GM18498 (cell line): Measurements from ENCODE around the gene ACER1.
"Not testable (repeated sequence)": the region's sequence is repeated elsewhere in the genome, so short reads cannot be mapped to it uniquely, and the experiment has no call there.

Source experiments
- ATAC-seq: cut with Tn5 transposase; IDR thresholded peaks from one replicate; pipeline ENCODE4 v1.9.1; 2021; ENCODE audit warnings: mild to moderate bottlenecking, moderate library complexity; ENCODE audit not compliant: unreplicated experiment

The ACER1 gene

DNA sequence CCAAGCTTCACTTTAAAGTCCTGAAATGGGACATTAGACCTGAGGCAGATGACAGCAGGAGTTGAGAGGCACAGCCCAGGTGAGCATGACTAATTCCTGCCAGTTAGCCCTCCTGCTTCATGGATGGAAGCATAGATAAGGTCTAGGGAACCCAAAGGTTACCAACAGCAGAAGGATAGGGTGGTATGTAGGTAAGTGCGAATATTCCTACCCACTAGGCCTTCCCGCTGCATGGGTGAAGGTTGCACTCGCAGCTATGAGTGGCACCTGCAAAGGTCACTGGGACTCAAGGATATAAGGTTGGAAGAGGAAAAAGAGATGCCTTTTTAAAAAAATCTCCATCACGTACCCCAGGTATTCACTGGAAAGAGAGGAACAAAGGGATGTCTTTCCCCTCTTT, 41.4 kb downstream of the ACER1 start:
- ATAC-seq, result no peak

DNA sequence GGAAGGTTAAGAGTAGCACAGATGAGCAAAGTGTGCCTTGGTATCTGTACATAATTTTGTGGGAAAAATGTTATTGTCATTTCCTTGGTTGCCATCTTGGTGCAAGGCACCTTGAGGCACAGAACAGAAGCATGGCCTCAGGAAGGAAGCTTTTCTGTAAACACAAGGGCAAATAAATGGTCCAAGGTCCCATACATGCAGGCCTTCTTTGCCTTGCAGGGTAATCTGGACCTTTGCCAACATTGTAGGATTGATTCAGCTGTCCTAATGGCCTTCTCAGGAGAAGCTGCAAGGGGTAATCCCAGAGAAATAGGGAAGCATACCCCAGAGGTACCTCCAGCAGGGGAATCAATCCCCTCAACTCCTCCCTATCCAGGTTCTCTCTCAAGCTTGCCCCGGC, 44.7 kb downstream of the ACER1 start:
- ATAC-seq, result no peak

DNA sequence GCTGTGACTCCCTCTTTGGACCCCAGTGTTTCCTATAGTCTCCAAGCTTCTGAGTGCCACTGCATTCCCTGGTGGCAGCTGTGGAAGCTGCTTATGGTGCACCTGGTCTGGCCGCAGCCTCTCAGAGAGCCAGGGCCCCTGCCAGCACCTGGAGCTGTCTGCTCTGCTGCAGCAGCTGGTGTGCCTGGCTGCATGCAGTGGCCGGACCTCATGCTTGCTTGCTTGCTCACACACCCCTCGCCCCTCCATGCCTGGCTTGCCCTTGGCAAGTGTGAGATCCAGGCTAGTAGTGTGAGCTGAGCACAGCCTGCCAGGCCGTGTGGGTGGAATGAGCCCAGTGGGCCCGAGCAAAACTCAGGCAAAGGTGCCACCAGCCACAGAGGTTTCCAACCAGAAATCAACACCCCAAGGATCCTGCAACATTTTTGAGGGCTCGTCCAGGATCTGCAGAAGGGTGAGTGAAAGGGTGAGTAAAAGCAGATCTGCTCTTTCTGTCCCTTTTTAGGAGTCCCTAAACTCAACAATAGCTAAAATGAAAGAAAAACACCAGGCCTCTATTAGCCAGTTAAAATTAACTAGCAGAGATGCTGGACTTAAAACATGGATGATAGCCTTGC, 46.0 kb downstream of the ACER1 start:
- no peak for ATAC-seq

DNA sequence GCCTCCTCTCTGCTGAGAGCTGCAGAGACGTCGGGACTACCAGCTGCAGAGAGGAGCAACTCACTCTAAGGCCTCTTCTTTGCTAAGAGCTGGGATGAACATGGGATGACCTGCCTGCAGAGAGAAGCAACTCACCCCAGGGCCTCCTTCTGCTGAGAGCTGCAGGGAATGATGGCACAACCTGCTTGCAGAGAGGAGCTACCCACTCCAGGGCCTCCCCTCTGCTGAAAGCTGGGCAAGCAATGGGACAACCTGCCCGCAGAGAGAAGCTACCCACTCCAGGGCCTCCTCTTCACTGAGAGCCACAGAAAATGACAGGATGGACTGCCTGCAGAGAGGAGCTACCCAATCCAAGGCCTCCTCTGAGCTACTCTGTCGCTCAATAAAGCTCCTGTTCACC, 46.7 kb downstream of the ACER1 start:
- no peak for ATAC-seq

DNA sequence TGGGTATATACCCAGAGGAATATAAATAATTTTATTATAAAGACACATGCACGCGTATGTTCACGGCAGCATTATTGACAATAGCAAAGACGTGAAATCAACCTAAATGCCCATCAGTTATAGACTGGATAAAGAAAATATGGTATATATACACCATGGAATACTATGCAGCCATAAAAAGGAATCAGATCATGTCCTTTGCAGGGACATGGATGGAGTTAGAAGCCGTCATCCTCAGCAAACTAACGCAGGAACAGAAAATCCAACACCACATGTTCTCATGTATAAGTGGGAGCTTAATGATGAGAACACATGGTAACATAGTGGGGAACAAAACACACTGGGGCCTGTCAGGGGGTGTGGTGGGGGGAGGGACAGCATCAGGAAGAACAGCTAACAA, 51.0 kb downstream of the ACER1 start:
- not testable (repeated sequence) for ATAC-seq

DNA sequence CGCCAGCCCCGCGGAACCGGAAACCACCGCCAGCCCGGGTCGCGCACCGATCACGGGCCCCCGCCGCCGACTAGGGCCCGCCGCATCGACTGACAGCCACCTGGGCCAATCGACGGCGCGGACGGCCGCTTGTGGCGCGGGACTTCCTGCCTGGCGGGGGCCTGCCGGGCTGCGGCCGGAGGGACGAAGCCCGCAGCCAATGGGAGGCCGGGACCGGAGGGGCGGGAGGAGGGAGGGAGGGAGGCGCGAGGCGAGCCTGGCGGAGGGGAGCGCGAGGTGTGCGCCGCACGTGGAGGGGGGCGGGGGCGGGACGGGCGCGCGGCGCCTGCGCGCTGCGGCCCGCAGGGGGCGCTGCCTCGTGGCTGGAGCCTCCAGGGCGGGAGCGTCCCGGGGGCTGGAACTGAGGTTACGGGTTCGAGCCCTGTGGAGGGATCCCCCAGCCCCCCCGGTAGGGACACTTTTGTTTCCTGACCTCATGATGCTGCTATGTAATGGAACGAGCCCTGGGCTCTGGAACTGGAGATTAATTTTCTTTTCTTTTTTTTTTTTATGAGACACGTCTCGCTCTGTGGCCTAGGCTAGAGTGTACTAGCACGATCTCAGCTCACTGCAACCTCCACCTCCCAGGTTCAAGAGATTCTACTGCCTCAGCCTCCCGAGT, 53.4 kb downstream of the ACER1 start, which contains the start of gene MLLT1:
Gene MLLT1 (minus strand): TSS at position 45 of the 661 bp plus-strand sequence. CDS start 191 bp downstream, outside the sequence.
- peak; percentile 98 for ATAC-seq

DNA sequence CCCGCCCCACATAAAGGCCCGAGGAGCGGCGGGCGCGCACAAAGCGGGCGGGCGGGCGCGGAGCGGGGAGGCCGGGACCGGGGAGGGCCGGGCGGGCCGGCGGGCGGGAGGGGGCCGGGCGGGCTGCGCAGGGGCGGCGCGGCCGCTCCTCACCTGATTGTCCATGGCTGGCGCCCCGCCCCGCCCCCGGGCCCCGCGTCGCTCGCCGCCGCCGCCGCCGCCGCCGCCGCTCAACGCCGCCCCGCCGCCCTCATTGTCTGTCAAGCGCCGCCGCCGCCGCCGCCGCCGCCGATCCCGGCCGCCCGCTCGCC, 53.8 kb downstream of the ACER1 start:
- peak; percentile 37 for ATAC-seq

DNA sequence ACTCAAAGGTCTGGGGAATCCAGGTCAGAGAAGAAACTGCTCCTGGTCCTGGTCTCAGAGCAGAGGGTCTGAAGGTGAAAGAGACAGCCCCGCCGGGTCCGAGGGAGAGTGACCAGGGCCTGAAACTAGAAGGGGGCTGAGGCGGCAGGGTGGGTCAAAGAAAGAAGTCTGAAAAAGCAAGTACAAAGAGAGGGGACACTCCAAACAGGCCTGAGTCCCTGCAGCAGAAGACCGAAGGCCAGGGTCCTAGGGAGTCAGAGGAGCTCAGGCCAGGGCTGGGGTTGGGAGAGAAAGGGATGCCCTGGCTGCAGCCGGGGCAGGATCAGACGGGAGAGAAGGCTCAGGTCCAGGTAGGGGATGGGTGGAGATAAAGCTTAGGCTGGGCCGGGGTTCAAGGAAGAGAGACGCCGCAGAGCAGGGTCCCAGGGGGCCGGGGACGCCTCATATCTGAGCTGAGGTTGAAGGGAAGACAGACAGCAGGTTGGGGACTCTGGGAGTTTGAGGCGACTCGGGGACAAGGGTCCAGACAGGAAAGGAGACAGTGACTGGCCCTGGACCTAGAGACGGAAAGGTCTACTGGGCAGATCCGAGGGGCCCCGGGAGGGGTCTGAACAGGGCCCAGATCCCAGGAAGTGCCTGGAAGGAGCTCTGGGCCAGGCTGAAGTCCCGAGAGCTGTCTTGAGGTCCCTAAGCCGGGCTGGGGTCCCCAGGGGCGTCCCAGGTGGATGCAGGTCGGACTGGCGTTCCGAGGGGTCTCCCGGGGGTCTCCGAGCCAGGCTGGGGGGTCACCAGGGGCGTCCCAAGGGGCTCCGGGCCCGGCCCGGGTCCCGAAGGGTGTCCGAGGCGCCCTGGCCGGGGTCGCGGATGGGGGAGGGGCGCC, 54.4 kb downstream of the ACER1 start:
- no peak for ATAC-seq

DNA sequence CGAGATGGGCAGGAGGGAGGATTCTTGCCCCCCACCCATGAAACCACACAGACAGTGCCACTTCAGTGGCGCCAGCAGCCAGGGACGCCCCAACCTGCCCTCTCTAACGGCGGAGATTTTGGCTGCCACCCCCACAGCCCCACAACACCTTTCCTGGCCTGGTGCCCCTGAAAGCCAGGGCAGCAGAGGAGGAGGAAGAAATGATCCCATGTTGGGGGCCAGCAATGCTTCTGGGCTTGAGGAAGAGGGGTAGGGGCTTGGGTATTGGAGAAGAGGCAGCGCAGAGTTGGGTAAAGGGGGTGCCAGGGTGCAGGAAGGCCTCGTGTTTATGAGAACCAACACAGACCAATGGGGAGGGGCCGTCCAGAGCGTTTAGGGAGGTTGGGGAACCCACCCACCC, 55.4 kb downstream of the ACER1 start:
- ATAC-seq, result no peak

DNA sequence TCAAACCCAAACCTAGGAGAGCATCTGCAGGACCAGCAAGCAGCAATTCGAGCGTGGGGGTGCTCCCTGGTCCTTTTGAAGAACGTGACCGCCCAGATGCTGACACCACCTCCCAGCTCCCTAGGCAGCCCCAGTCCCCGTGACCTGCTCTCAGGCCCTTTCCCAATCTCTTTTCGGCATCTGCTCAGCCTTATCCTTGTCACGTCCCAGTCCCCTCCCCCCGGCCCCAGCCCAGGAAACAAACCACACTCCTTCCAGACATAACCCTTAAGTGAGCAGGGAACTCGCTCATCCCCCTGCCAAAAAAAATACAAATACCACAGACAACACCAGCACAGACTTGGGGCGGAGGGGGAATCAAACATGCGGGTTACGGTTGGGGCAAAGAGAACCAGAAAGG, 57.0 kb downstream of the ACER1 start:
- ATAC-seq, result no peak

DNA sequence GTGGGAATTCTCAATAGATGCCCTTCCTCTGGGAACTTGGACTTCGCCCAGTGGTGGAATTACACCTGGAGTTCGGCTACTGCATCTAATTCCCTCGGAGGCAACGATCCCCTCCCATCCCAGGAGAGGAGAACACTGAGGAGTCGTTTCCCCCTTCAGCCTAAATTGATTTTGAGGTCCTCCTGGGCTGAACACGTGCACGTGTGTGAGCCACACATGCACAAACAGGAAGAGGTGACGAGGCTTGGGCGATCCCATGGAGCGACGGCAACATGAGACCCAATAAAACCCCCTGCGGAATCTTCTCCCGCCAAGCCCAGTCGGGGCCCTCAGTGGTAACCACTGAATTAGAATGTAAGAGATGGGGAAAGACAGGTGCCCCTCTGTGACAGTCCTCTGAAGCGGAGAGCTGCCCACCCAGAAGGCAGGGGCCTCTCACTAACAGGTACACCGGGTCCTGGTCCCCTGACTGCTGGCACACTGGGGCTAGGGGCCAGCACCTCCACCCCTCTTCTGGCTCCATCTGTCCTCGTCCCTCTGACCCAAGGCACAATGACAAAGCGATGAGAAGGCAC, 58.2 kb downstream of the ACER1 start:
- no peak for ATAC-seq

DNA sequence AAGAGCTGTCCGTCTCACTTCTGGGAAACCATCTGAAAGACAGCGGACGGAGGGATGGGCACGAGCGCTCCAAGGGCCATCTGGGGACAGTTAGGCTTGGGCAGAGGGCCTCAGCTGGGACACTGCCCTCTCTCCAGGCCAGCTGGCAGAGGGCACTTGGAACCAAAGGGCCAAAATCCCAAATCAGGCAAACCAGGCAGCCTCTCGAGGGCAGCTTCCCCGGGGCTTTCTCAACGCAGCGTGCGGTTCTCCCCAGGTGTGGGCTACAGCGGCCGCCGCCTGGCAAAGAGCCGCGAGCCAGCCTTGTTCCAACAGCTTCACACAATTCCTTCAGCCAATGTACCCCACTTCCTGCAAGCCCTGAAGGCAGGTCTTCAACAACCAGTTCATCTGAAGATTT, 58.7 kb downstream of the ACER1 start:
- no peak for ATAC-seq

DNA sequence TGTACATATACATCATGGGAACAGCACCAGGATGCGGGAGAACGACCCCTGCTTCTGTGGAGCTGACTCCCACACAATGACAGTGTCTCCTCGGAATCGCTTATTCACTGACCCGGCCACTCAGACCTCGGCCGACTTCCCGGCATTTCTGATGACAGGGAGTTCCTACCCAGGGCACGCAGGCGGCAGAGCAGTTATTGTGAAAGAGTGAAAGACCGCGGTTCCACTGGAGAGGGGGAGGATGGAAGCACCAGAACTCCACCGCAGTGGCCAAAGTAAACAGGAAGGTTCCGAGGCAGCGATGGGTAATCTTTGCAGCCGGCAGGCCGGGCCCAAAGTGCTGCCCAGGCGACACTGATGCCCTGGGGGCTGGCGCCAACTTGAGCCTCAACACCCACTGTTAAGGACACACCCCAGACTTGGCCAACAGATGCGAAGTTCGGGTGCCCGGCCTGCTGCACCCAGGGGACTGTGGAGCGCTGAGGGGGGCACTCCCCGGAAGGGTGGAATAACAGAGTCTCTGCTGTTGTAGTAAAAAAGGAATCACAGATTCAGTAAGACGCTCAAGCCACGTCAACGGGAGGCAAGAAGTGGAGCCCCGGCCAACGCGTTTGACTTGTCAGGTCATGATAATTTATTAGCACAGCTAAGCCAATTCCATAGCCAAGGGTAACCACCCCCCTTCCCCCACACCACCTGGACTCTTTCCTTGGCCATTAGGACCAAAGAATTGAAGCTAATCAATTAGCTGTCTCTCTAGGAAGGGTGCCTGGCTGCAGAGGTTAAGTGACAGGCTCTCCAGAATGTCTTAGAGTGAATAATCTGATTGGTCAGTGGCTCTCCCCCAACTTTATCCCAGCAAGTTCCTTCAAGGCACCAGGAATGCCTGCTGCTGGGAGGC, 59.5 kb downstream of the ACER1 start:
- no peak for ATAC-seq

DNA sequence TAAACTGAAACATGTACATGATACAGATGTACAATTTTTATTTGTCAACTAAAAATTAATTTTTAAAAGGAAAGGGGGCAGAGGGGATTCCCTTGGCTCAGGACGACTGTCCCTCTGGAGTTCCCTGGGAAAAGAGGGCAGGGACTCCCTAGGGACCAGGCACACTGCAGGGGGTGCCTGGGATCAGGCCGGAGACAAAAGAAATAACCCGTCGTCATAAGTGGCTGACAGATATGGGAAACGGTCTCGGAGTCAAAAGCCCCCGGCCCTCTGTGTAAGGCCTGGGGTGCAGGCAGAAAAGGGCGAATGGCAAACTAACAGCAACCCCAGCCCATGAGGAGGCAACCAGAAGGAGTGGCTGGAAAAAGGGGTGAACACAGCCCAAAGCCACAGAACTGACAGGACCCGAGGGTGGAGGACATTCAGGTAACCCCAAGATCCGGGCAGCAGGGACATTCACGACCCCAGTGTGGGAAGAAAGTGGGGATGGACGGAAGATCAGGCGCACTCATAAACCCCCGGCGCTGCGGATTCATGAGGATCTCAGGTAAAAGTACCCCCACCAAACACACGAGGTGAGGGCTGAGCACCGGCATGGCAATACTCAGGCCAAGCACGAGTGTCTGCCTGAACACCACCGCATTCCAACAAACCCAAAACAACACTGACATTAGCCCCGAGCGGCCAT, 60.4 kb downstream of the ACER1 start:
- ATAC-seq, result no peak

DNA sequence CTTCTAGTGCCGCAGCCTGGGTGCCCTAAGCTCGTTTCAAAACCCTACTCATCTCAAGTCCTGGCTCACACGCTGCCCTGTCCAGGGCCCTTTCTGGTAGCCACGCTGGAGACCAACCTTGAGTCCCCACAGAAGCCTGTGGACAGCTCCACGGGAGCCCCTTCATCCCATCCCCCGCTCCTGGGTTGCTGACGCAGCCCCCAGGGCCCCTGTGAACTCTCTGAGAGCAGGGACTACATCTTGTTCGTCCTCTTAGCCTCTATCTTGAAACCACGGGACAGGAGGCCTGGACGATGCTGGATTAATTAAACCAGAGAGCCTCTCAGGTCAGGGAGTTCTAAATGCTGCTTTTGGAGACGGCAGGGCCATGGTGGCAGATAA, 61.0 kb downstream of the ACER1 start:
- ATAC-seq, result no peak

DNA sequence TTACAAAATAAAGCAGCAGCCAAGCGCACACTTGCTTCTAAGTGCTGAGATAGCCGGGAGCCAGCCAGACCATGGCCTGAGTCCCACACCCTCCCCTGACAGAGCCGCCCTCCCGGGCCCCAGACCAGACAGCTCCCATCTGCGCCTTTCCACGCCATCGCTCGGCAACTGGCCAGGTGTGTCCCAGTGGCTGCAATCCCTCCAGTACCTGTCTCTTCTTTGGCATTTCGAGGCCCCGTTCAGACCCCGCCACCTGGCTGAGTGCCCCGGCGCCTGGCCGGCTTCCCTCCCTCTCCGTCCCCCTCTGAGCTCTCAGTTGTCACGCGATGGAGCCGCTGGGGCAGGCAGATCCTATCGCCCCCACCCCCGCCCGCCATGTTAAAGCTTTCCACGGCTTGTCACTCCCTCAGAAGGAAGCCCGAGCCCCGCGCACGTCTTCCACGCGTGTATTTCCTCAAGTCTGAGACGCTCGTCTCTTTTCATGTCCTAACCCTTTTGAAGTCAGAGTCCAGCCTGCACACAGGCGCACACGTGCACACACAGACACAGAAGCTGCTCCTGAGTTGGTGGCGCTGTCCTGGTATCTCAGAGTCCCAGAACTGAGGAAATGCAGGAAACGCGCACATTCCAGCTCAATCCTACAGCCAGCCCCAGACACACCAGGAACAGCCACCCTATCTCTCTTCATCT, 61.5 kb downstream of the ACER1 start:
- no peak for ATAC-seq

DNA sequence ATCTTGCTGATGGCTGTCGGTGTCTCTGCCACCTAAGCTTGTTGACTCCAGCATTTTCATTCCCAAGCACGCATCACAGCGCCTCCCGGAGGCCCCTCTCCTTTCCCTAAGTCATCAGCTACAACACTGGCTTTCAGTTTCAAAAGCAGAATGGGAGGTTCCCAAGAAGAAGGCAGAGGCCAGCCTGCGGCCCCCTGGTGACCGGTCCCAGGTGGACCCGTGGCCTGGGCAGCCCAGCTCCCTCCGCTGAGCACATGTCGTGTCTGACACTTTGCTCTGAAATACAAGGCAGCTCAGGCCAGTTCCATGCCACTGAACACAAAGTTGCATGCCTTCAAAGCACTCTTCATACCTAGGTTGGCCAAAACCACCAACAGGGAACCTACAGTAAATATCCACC, 62.2 kb downstream of the ACER1 start:
- no peak for ATAC-seq

DNA sequence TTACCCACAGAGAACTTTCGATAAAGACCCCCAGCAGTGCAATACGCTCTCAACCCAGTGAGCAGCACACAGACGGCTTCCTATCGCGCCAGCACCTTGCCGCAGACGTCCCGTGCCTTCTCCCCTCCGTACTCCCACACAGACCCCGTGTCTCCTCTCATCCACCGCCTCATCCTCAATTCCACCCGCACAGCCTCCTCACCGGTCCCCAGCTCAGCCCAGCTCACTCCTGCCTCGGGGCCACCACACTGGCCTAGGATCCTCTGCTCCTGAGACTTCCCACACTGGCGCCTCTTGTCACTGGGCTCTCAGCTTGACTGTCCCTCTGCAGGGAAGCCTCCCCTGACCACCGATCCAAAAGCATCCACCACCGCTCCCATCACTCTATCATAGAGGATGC, 62.6 kb downstream of the ACER1 start:
- ATAC-seq, result no peak

DNA sequence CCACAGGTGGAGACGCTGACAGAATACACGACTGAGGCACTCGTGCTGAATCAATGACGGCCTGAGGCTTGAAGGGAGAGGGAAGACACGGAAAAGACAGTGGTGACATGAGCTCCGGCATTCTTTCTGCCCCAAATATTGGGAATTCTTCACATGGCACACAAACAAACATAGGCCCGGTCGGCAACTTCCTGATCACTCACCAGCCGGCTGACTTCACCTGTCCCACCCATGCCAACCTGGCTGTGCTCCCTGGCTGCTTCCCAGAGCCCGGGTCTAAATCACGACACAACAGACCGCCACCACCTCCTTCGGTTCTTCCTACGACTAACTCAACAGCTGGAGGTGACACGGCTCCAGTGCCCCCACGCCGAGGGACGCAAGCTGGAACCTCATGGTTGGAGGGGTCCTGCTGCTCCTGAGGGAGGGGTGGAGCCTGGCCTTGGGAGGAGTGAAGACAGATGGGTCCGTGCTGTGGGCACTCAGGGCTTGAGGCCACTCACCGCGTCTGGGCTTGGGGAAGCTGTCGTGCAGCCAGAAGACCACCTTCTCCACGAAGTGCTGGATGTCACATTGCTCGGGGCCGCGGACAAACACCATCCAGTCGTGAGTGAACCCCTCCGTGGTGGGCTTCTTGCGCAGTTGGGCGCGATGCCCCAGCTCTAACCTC, 63.2 kb downstream of the ACER1 start:
- ATAC-seq, result no peak
